ENCODE results near the gene ANAPC7.

DNA sequence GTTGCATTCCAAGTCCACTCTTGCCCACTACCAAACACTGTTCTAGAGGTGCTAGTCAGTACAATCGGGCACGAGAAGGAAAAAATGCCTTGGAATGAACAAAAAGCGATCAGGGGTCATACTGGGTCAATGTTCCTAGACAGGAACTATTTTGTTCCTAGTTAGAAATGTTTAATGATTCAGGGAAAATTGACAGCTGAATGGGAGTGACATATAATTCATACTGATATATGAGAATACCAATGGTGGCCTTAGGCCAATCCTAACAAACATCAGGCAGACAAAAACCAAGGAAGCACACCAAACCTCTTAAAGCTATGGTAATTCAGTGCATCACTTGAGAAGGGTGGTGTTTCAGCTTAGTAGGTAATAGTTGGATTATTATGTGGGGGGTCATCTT lies 51.1 kb downstream of the ANAPC7 start:
- TF ChIP-seq ISL1 (CRISPR knock-in tag; IDR thresholded peaks at IDR 0.05) (no peak), SNAI2 (CRISPR knock-in tag; IDR thresholded peaks at IDR 0.05) (no peak)
- TF ChIP-seq, protein P1, sequence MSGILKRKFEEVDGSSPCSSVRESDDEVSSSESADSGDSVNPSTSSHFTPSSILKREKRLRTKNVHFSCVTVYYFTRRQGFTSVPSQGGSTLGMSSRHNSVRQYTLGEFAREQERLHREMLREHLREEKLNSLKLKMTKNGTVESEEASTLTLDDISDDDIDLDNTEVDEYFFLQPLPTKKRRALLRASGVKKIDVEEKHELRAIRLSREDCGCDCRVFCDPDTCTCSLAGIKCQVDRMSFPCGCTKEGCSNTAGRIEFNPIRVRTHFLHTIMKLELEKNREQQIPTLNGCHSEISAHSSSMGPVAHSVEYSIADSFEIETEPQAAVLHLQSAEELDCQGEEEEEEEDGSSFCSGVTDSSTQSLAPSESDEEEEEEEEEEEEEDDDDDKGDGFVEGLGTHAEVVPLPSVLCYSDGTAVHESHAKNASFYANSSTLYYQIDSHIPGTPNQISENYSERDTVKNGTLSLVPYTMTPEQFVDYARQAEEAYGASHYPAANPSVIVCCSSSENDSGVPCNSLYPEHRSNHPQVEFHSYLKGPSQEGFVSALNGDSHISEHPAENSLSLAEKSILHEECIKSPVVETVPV (CRISPR knock-in tag; IDR thresholded peaks at IDR 0.05): no peak
